ENCODE measurements around the gene COX7A1.

COX7A1 gene

DNA sequence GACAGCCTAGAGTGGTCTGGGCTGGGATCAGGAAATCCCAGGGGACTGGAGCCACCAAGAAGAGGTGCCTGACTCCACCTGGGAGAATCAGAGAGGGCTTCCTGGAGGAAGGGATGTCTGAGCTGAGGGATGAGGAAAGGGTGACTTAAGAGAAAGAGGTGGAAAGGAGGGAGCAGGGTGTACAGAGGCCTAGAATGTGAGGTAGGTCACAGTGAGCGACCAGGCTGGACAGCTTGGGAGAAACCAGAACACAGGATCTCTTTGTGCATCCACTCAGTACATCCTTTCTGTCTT is 36.0 kb downstream of the COX7A1 start:
- TF ChIP-seq TAF1 (IDR thresholded peaks at IDR 0.05; ENCODE audit: borderline replicate concordance, insufficient read depth, low read length) (no peak), FOXP2 (optimal IDR thresholded peaks at IDR 0.05; ENCODE audit: borderline replicate concordance, extremely low read depth, extremely low read length, insufficient read depth) (no peak), POLR2AphosphoS5 (IDR thresholded peaks at IDR 0.05; ENCODE audit: low read depth, low read length) (no peak), REST (IDR thresholded peaks at IDR 0.05; ENCODE audit: insufficient read depth in 1 of 2, low read depth in 2 of 2, low read length in 2 of 2) (no peak), SIN3A (IDR thresholded peaks at IDR 0.05; ENCODE audit: borderline replicate concordance, insufficient read depth, low read length) (no peak)

DNA sequence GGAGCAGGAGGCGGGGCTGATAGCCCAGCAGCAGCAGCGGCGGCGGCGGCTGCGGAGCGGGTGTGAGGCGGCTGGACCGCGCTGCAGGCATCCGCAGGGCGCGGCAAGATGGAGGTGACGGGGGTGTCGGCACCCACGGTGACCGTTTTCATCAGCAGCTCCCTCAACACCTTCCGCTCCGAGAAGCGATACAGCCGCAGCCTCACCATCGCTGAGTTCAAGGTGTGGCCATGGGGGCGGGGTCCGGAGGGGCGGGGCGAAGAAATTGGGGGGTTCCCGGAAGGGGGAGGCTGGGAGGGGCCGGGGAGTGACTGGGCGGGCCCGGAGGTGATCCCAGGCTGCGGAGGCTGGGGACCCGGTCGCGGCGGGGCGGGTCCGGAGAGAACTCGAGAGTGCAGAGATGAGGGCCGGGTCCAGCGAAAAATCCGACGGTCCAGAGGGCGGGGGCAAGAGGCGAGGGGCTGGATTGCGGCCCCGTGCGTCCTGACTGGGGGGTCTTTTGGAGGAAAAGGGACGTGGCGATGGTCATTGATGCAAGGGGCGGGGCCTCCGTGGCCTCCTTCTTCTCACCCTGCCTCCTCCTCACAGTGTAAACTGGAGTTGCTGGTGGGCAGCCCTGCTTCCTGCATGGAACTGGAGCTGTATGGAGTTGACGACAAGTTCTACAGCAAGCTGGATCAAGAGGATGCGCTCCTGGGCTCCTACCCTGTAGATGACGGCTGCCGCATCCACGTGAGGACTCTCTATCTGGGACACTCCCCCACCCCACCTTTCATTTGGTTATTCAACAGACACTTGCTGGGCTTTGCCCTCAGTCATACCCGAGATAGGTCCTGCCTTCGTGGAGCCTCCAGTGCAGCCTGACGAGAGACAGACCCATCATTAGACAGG is 36.5 kb downstream of the COX7A1 start, which contains the start of gene TBCB:
TSS of gene TBCB (plus strand) at position 16 of the 891 bp plus-strand sequence. CDS start at position 109, 93 bp downstream.
- TF ChIP-seq FOXP2 (optimal IDR thresholded peaks at IDR 0.05; ENCODE audit: borderline replicate concordance, extremely low read depth, extremely low read length, insufficient read depth), result peak; percentile 7
- TF ChIP-seq SIN3A (IDR thresholded peaks at IDR 0.05; ENCODE audit: borderline replicate concordance, insufficient read depth, low read length), result no peak
- TF ChIP-seq TAF1 (IDR thresholded peaks at IDR 0.05; ENCODE audit: borderline replicate concordance, insufficient read depth, low read length), result no peak; the same call in 1 of the 2 replicates

- TF ChIP-seq REST (IDR thresholded peaks at IDR 0.05; ENCODE audit: insufficient read depth in 1 of 2, low read depth in 2 of 2, low read length in 2 of 2), result peak in 1 of 2 experiments; percentile 54; a peak in 1 of 4 replicates
- TF ChIP-seq SIN3A (IDR thresholded peaks at IDR 0.05; ENCODE audit: borderline replicate concordance, insufficient read depth, low read length), result peak; percentile 93; the same call in 1 of the 2 replicates
- peak; percentile 82; the same call in 1 of the 2 replicates for TF ChIP-seq TAF1 (IDR thresholded peaks at IDR 0.05; ENCODE audit: borderline replicate concordance, insufficient read depth, low read length)
- peak; percentile 86 for TF ChIP-seq POLR2AphosphoS5 (IDR thresholded peaks at IDR 0.05; ENCODE audit: low read depth, low read length)
- no peak for TF ChIP-seq FOXP2 (optimal IDR thresholded peaks at IDR 0.05; ENCODE audit: borderline replicate concordance, extremely low read depth, extremely low read length, insufficient read depth)
Measured at GRCh38 chr19:36114721-36115452, 37.4 kb downstream of the COX7A1 start, which contains the start of gene POLR2I. Gene POLR2I (minus strand): TSS chr19:36114875. CDS start chr19:36114856, 19 bp downstream.

- TF ChIP-seq FOXP2 (optimal IDR thresholded peaks at IDR 0.05; ENCODE audit: borderline replicate concordance, extremely low read depth, extremely low read length, insufficient read depth) (peak; percentile 78), SIN3A (IDR thresholded peaks at IDR 0.05; ENCODE audit: borderline replicate concordance, insufficient read depth, low read length) (no peak), POLR2AphosphoS5 (IDR thresholded peaks at IDR 0.05; ENCODE audit: low read depth, low read length) (no peak), REST (IDR thresholded peaks at IDR 0.05; ENCODE audit: insufficient read depth in 1 of 2, low read depth in 2 of 2, low read length in 2 of 2) (no peak)
Measured at GRCh38 chr19:36113894-36114720, 38.1 kb downstream of the COX7A1 start.

DNA sequence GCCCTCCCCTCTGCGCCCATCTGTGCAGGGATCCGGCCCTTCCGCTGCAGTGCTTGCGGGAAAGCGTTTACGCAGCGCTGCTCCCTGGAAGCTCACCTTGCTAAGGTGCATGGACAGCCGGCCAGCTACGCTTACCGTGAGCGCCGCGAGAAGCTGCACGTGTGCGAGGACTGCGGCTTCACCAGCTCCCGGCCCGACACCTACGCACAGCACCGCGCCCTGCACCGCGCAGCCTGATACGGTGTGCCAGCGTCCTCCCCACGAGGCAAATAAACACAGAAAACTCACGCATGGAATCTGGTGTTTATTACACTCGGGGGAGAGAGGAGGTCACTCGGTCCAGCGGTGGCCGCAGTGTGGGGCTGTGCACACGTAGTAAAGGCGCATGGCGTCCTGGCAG is 38.8 kb downstream of the COX7A1 start:
- no peak for TF ChIP-seq TAF1 (IDR thresholded peaks at IDR 0.05; ENCODE audit: borderline replicate concordance, insufficient read depth, low read length)
- TF ChIP-seq REST (IDR thresholded peaks at IDR 0.05; ENCODE audit: insufficient read depth in 1 of 2, low read depth in 2 of 2, low read length in 2 of 2), result no peak
- TF ChIP-seq POLR2AphosphoS5 (IDR thresholded peaks at IDR 0.05; ENCODE audit: low read depth, low read length), result no peak
- TF ChIP-seq FOXP2 (optimal IDR thresholded peaks at IDR 0.05; ENCODE audit: borderline replicate concordance, extremely low read depth, extremely low read length, insufficient read depth), result no peak
